A673 (cell line): Measurements from ENCODE around the gene UFSP1. TPM values are rescaled to one million over a fixed set of nuclear protein-coding genes. Genes with fewer than 3 reads are reported as not detected.

Experiments used
- BruUV-seq: library from RNA; stranded (reverse); fragments of 400-500 nt; replicated peaks from 2 replicates; lab custom pipeline; 2021; lab: Mats Ljungman, UMichigan
- CTCF ChIA-PET: fragments of 300-600 bp; sonication (Branson Sonifier 250); formaldehyde crosslinking; loops from one replicate; lab custom pipeline; 2022; ENCODE audit warnings: antibody characterized with exemption; lab: Charles Lee
- POLR2A ChIA-PET: fragments of 300-600 bp; sonication (Branson Sonifier 250); formaldehyde crosslinking; loops from one replicate; lab custom pipeline; 2022; ENCODE audit warnings: antibody characterized with exemption; ENCODE audit not compliant: low non-redundant PET; lab: Charles Lee
- DNase-seq: peaks from one replicate; pipeline ENCODE4 v3.0.0-alpha.2; 2015; ENCODE audit warnings: low spot score
- H3K27ac ChIP-seq: fragments of 200-600 bp; sonication (generic); 2 replicates; pipeline ENCODE4 v1.5.1; 2016; ENCODE audit warnings: mixed run types, low read depth, mild to moderate bottlenecking, mixed read lengths, antibody characterized with exemption, low read length; ENCODE audit not compliant: poor library complexity, severe bottlenecking
- H3K27me3 ChIP-seq: fragments of 200-600 bp; sonication (generic); replicated peaks from 2 replicates; pipeline ENCODE4 v1.6.1; 2017; ENCODE audit warnings: mixed run types, low read depth, mild to moderate bottlenecking, mixed read lengths, antibody characterized with exemption, low read length; ENCODE audit not compliant: insufficient read depth, poor library complexity
- H3K36me3 ChIP-seq: fragments of 200-600 bp; sonication (generic); 2 replicates; pipeline ENCODE4 v1.6.1; 2016; ENCODE audit warnings: mixed run types, mild to moderate bottlenecking, mixed read lengths, antibody characterized with exemption, low read length; ENCODE audit not compliant: insufficient read depth, poor library complexity, severe bottlenecking
- H3K4me1 ChIP-seq: fragments of 200-600 bp; sonication (generic); 2 replicates; pipeline ENCODE4 v1.6.1; 2017; ENCODE audit warnings: mixed run types, mild to moderate bottlenecking, mixed read lengths, antibody characterized with exemption, low read length; ENCODE audit not compliant: insufficient read depth, poor library complexity, severe bottlenecking
- H3K4me3 ChIP-seq: fragments of 200-600 bp; sonication (generic); 2 replicates; pipeline ENCODE4 v1.5.1; 2016; ENCODE audit warnings: low read depth, mixed run types, mild to moderate bottlenecking, mixed read lengths, low read length; ENCODE audit not compliant: poor library complexity, severe bottlenecking
- H3K9me3 ChIP-seq: fragments of 200-600 bp; sonication (generic); 2 replicates; pipeline ENCODE4 v1.6.1; 2016; ENCODE audit warnings: mixed run types, low read depth, mild to moderate bottlenecking, mixed read lengths, antibody characterized with exemption, low read length; ENCODE audit not compliant: poor library complexity, severe bottlenecking
- CTCF ChIP-seq: fragments of 300-800, 200-600 bp; sonication (generic); conservative IDR thresholded peaks from 2 replicates; pipeline ENCODE4 v1.5.1; 2017; ENCODE audit warnings: low read depth, mild to moderate bottlenecking, antibody characterized with exemption, low read length, moderate library complexity, mixed read lengths
- EZH2 ChIP-seq: fragments of 200-600 bp; sonication (generic); IDR thresholded peaks from 2 replicates; pipeline ENCODE4 v1.6.1; 2017; ENCODE audit warnings: borderline replicate concordance, low read depth, mild to moderate bottlenecking, mixed read lengths, antibody characterized with exemption, low read length; ENCODE audit not compliant: poor library complexity, severe bottlenecking
- intact Hi-C: fragments of 100-400 bp; cut with micrococcal nuclease; formaldehyde crosslinking; loops from one replicate; pipeline ENCODE4 v1.10.0; 2022; ENCODE audit not compliant: unreplicated experiment
- microRNA-seq: library from miRNA; unstranded; fragments of <30 nt; microRNA quantifications from one replicate; pipeline ENCODE4 v1.2.0, GENCODE V29; 2021
- total RNA-seq: library from RNA; stranded (reverse); gene quantifications from 2 replicates; pipeline ENCODE4 v1.2.3, GENCODE V29; 2021

The UFSP1 gene
- total RNA-seq, 1 experiment from 2014 or later = 5.0 TPM

- ChIA-PET POLR2A (no interaction called here), CTCF (no interaction called here)
- no TSS peak for BruUV-seq
- H3K9me3 ChIP-seq = no peaks in the 10 kb centered on the region
- no peak for DNase-seq
- TF ChIP-seq CTCF (no peak), EZH2 (no peak)
- no peak overlapping the region for H3K4me3 ChIP-seq
- H3K27me3 ChIP-seq = no peaks in the 10 kb centered on the region
- H3K36me3 ChIP-seq = no peaks in the 10 kb centered on the region
- intact Hi-C loops = no loop called here
- H3K27ac ChIP-seq = no peak overlapping the region
- H3K4me1 ChIP-seq = peaks cover 14% of the 10 kb centered on the region
Measured at GRCh38 chr7:100840470-100841100, 48.9 kb downstream of the UFSP1 start.

GRCh38 chr7:100839361-100839760 lies 50.2 kb downstream of the UFSP1 start:
- no TSS peak for BruUV-seq
- no peak for DNase-seq
- ChIA-PET CTCF (no interaction called here), POLR2A (no interaction called here)
- Histone ChIP-seq H3K36me3 (no peaks in the 10 kb centered on the region), H3K27ac (no peak overlapping the region), H3K27me3 (no peaks in the 10 kb centered on the region), H3K4me1 (peaks cover 17% of the 10 kb centered on the region), H3K4me3 (no peak overlapping the region), H3K9me3 (no peaks in the 10 kb centered on the region)
- intact Hi-C loops = no loop called here
- no peak for TF ChIP-seq CTCF
- TF ChIP-seq EZH2 = no peak

Small RNAs within 50 kb of the gene (microRNA-seq; reads per million reads assigned to microRNA genes)
- 1.1 reads per million for gene MIR6875

Other genes starting within 250 kb of the UFSP1 start
- 1.4 and 2.0 TPM in 2 replicates for gene TFR2, start 248.2 kb downstream of the UFSP1 start, total RNA-seq
- 0.31 TPM in 1 of 2 replicates, not detected in the other for gene ACTL6B, start 233.3 kb downstream of the UFSP1 start, total RNA-seq
- 225 and 243 TPM in 2 replicates for gene GNB2, start 216.0 kb downstream of the UFSP1 start, total RNA-seq
- gene GIGYF1, start 195.5 kb downstream of the UFSP1 start, total RNA-seq = 47.4 and 51.9 TPM in 2 replicates
- 68.8 and 72.6 TPM in 2 replicates for gene POP7, start 183.6 kb downstream of the UFSP1 start, total RNA-seq
- gene EPO, start 169.2 kb downstream of the UFSP1 start, total RNA-seq = 0.21 TPM in 1 of 2 replicates, not detected in the other
- gene ZAN, start 156.1 kb downstream of the UFSP1 start, total RNA-seq = not detected in 2 replicates
- 90.4 and 92.6 TPM in 2 replicates for gene EPHB4, start 62.2 kb downstream of the UFSP1 start, total RNA-seq
- gene SLC12A9, start 37.0 kb downstream of the UFSP1 start, total RNA-seq = 23.8 and 26.1 TPM in 2 replicates
- gene TRIP6, start 22.3 kb downstream of the UFSP1 start, total RNA-seq = 114 and 140 TPM in 2 replicates
- gene SRRT, start 14.6 kb downstream of the UFSP1 start, total RNA-seq = 257 and 277 TPM in 2 replicates
- 0.52 and 0.87 TPM in 2 replicates for gene ACHE, start 6.2 kb upstream of the UFSP1 start, total RNA-seq
- 1.7 and 2.0 TPM in 2 replicates for gene MUC3A, start 59.8 kb upstream of the UFSP1 start, total RNA-seq
- gene MUC12, start 79.8 kb upstream of the UFSP1 start, total RNA-seq = 0.67 and 0.94 TPM in 2 replicates
- gene MUC17, start 130.4 kb upstream of the UFSP1 start, total RNA-seq = not detected in 2 replicates
- 27.5 and 32.3 TPM in 2 replicates for gene TRIM56, start 195.8 kb upstream of the UFSP1 start, total RNA-seq
- gene SERPINE1, start 237.4 kb upstream of the UFSP1 start, total RNA-seq = 4.7 and 5.3 TPM in 2 replicates